Measurements from ENCODE around the gene PMCH. TPM values are rescaled to one million over a fixed set of nuclear protein-coding genes. Genes with fewer than 3 reads are reported as not detected.

PMCH gene
- total and polyA plus RNA-seq, 2 of the 8 experiments (the other 6 are each of a cell fraction or from before 2014, with no cell fraction given), result not detected

- H2BK5ac ChIP-seq (ENCODE audit: low read depth, low read length), result no peak overlapping the region
- H3K79me1 ChIP-seq (ENCODE audit: low read depth, low read length), result no peaks in the 10 kb centered on the region
- no peak overlapping the region for H3K18ac ChIP-seq (ENCODE audit: extremely low read depth, low read length)
- H3K56ac ChIP-seq (replicated peaks; ENCODE audit: insufficient read length, low read depth, low read length), result no peak overlapping the region
- no peak overlapping the region for H2AK5ac ChIP-seq (ENCODE audit: low read depth, low read length)
- peak overlapping the region in 1 of 4 experiments; percentile 34; a peak in 1 of 7 replicates for H3K9ac ChIP-seq (replicated peaks in 1 of 4; ENCODE audit: extremely low read depth in 1 of 4, low read depth in 3 of 4, low read length in 3 of 4)
- no peak overlapping the region for H2BK12ac ChIP-seq (ENCODE audit: low read depth, low read length)
- no peak overlapping the region for H2BK15ac ChIP-seq (ENCODE audit: low read length)
- no peak overlapping the region for H2BK20ac ChIP-seq (ENCODE audit: low read length)
- H3K27me3 ChIP-seq (replicated peaks in 1 of 4; ENCODE audit: control insufficient read depth in 3 of 4, extremely low read depth in 1 of 4, insufficient read depth in 3 of 4, low read length in 3 of 4), result no peaks in the 10 kb centered on the region
- TF ChIP-seq ATF3 (IDR thresholded peaks at IDR 0.05; ENCODE audit: insufficient read depth, low read depth, low read length), result no peak
- TF ChIP-seq CEBPB (IDR thresholded peaks at IDR 0.05; ENCODE audit: low read depth, low read length), result no peak
- TF ChIP-seq ZNF274 (IDR thresholded peaks at IDR 0.05; ENCODE audit: borderline replicate concordance, extremely low read depth, low read length), result no peak
- TF ChIP-seq POLR2A (IDR thresholded peaks at IDR 0.05; ENCODE audit: control extremely low read depth in 1 of 2, low read depth in 2 of 2, low read length in 2 of 2), result no peak
- no peak for TF ChIP-seq TCF12 (IDR thresholded peaks at IDR 0.05; ENCODE audit: low read depth, low read length)
- TF ChIP-seq NRF1 (IDR thresholded peaks at IDR 0.05; ENCODE audit: low read depth, low read length), result no peak
- TF ChIP-seq SRF (IDR thresholded peaks at IDR 0.05; ENCODE audit: low read depth, low read length), result no peak
- no peak for TF ChIP-seq SP2 (IDR thresholded peaks at IDR 0.05; ENCODE audit: low read length)
- no peak for TF ChIP-seq SIX5 (IDR thresholded peaks at IDR 0.05; ENCODE audit: low read depth, low read length)
- H2BK120ac ChIP-seq (replicated peaks; ENCODE audit: low read depth, low read length), result no peak overlapping the region
- H3K4me2 ChIP-seq (ENCODE audit: insufficient read depth in 1 of 2, low read depth in 2 of 2, low read length in 2 of 2), result no peak overlapping the region
- ChIA-PET POLR2A (ENCODE audit: partially characterized antibody) (no interaction called here), CTCF (ENCODE audit: partially characterized antibody) (interaction anchor here (0.7 to 2.2 kb wide), 6 partner anchors 7 to 648 kb away, joined by 3 to 12 read pairs (median 8); no protein-coding TSS in a partner anchor)
- H2AFZ ChIP-seq (ENCODE audit: low read length), result no peak overlapping the region
- no peak overlapping the region for H4K5ac ChIP-seq (ENCODE audit: insufficient read length, low read depth, low read length)
- H3K4me1 ChIP-seq (replicated peaks in 1 of 4; ENCODE audit: control insufficient read depth in 3 of 4, insufficient read depth in 4 of 4, low read length in 3 of 4), result no peaks in the 10 kb centered on the region
- no peak overlapping the region for H3K4ac ChIP-seq (replicated peaks; ENCODE audit: insufficient read length, low read depth, low read length)
- DNase-seq (ENCODE audit: low read depth in 1 of 2, low spot score in 2 of 2), result no peak
- no peak overlapping the region for H3K27ac ChIP-seq (ENCODE audit: low read depth, low read length)
- peaks cover 0 to 2% of the 10 kb centered on the region in 2 experiments for H4K20me1 ChIP-seq (replicated peaks in 1 of 2; ENCODE audit: control insufficient read depth in 1 of 2, insufficient read depth in 2 of 2, low read length in 2 of 2)
- no peak for FAIRE-seq
- no peaks in the 10 kb centered on the region for H3K9me3 ChIP-seq (ENCODE audit: insufficient read depth in 2 of 2, low read depth in 1 of 2, low read length in 1 of 2)
- H3K4me3 ChIP-seq (ENCODE audit: extremely low read depth in 1 of 4, insufficient read depth in 2 of 4, low read depth in 3 of 4, low read length in 4 of 4), result no peak overlapping the region
- H3K23me2 ChIP-seq (ENCODE audit: low read depth, low read length), result no peaks in the 10 kb centered on the region; the same call in 1 of the 2 replicates
- no peak overlapping the region for H4K8ac ChIP-seq (ENCODE audit: extremely low read depth, insufficient read depth, low read length)
- no peaks in the 10 kb centered on the region for H3K79me2 ChIP-seq (ENCODE audit: control insufficient read depth in 1 of 2, insufficient read depth in 2 of 2, low read length in 2 of 2)
- H3K14ac ChIP-seq (ENCODE audit: insufficient read length), result no peak overlapping the region
- H4K91ac ChIP-seq (replicated peaks; ENCODE audit: insufficient read length, low read length), result no peak overlapping the region
- H3K36me3 ChIP-seq (ENCODE audit: control insufficient read depth in 2 of 4, insufficient read depth in 4 of 4, low read length in 3 of 4), result no peaks in the 10 kb centered on the region; a peak in 1 of 8 replicates
- no peak overlapping the region for H3K23ac ChIP-seq (ENCODE audit: insufficient read length)
Observed at GRCh38 chr12:102167821-102168604, 29.6 kb downstream of the PMCH start.
